Stimulated activated CD8-positive, alpha-beta memory T cell treated with anti-CD3 and anti-CD28 coated beads, Interleukin-4, amount 100 ng/mL, for 48 hours (primary cell): ENCODE data around the gene PCDHGA2.
"Not testable (repeated sequence)": the region's sequence is repeated elsewhere in the genome, so short reads cannot be mapped to it uniquely, and the experiment has no call there.

Experiments
- DNase-seq: peaks from one replicate; pipeline ENCODE4 v3.0.0-alpha.2; 2020

Gene PCDHGA2

GRCh38 chr5:141349917-141350619 is 11.5 kb downstream of the PCDHGA2 start, which contains the start of gene PCDHGB1:
PCDHGB1 (plus strand) TSS chr5:141350099; CDS start chr5:141350261, 162 bp downstream.
- peak; percentile 51 for DNase-seq

DNA sequence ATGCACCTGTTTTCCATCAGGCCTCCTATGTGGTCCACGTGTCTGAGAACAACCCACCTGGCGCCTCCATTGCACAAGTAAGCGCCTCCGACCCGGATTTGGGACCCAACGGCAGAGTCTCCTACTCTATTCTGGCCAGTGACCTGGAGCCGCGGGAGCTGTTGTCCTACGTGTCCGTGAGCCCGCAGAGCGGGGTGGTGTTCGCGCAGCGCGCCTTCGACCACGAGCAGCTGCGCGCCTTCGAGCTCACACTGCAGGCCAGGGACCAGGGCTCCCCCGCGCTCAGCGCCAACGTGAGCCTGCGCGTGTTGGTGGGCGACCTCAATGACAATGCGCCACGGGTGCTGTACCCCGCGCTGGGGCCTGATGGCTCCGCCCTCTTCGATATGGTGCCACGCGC is 13.0 kb downstream of the PCDHGA2 start:
- DNase-seq, result no peak

GRCh38 chr5:141354900-141355469 is 16.4 kb downstream of the PCDHGA2 start, which contains the start of gene PCDHGA4:
PCDHGA4 (plus strand) TSS chr5:141355021; CDS start chr5:141355108, 87 bp downstream.
- DNase-seq, result no peak

DNA sequence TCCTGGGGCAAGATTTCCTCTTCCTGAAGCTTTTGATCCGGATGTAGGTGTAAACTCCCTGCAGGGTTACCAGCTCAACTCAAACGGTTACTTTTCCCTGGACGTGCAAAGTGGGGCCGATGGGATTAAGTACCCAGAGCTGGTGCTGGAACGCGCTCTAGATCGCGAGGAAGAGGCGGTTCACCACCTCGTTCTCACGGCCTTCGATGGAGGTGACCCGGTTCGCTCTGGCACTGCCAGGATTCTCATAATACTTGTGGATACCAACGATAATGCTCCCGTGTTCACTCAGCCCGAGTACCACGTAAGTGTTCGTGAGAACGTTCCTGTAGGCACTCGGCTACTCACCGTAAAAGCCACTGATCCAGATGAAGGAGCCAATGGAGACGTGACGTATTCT is 17.1 kb downstream of the PCDHGA2 start:
- no peak for DNase-seq

DNA sequence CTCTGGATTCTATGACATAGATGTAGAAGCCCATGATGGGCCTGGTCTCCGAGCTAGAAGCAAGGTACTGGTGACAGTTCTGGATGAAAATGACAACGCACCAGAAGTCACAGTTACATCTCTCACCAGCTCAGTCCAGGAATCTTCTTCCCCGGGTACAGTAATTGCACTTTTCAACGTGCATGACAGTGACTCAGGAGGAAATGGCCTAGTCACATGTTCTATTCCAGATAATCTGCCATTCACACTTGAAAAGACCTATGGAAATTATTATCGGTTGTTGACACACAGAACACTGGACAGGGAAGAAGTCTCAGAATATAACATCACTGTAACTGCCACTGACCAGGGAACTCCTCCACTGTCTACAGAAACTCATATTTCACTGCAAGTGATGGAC is 17.6 kb downstream of the PCDHGA2 start:
- DNase-seq, result no peak

DNA sequence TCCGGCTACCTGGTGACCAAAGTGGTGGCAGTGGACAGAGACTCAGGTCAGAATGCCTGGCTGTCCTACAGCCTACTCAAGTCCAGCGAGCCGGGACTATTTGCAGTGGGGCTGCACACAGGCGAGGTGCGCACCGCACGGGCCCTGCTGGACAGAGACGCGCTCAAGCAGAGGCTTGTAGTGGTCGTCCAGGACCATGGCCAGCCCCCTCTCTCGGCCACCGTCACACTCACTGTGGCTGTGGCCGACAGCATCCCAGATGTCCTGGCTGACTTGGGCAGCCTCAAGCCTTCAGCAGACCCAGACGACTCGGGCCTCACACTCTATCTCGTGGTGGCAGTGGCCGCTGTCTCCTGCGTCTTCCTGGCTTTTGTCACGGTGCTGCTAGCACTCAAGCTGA is 18.4 kb downstream of the PCDHGA2 start:
- no peak for DNase-seq

DNA sequence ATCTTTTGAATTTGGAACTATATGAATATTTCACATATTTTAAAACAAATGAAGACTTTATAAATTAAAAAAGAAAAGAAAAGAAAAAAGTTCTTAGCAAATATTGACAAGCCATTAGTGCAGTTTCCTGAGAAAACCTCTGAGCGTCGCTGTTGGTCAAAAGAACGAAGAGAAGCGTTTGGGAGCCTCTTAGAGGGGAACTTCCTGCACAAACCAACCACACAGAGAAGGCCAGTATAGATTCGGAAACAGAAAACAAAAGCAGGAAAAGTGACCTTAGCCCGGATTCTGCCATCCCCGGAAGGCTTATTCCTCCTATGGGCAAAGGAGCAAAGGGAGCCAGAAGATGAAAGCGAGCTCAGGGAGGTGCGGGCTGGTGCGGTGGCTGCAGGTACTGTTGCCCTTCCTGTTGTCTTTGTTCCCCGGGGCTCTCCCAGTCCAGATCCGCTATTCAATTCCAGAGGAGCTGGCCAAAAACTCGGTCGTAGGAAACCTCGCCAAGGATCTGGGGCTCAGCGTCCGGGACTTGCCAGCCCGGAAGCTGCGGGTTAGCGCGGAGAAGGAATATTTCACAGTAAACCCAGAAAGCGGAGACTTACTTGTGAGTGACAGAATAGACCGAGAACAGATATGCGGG is 21.3 kb downstream of the PCDHGA2 start, which contains the start of gene PCDHGB2:
Gene PCDHGB2, plus strand, starts transcription at position 205 of the 637 bp plus-strand sequence. Its CDS starts 142 bp downstream, at position 347.
- DNase-seq, result no peak

- DNase-seq, result no peak
Observed at GRCh38 chr5:141360685-141361084, 22.1 kb downstream of the PCDHGA2 start.

GRCh38 chr5:141362719-141363118 is 24.2 kb downstream of the PCDHGA2 start:
- DNase-seq, result no peak

GRCh38 chr5:141363952-141364660 is 25.5 kb downstream of the PCDHGA2 start, which contains the start of gene PCDHGA5:
PCDHGA5 (plus strand) TSS chr5:141364162; CDS start chr5:141364331, 169 bp downstream.
- no peak for DNase-seq

DNA sequence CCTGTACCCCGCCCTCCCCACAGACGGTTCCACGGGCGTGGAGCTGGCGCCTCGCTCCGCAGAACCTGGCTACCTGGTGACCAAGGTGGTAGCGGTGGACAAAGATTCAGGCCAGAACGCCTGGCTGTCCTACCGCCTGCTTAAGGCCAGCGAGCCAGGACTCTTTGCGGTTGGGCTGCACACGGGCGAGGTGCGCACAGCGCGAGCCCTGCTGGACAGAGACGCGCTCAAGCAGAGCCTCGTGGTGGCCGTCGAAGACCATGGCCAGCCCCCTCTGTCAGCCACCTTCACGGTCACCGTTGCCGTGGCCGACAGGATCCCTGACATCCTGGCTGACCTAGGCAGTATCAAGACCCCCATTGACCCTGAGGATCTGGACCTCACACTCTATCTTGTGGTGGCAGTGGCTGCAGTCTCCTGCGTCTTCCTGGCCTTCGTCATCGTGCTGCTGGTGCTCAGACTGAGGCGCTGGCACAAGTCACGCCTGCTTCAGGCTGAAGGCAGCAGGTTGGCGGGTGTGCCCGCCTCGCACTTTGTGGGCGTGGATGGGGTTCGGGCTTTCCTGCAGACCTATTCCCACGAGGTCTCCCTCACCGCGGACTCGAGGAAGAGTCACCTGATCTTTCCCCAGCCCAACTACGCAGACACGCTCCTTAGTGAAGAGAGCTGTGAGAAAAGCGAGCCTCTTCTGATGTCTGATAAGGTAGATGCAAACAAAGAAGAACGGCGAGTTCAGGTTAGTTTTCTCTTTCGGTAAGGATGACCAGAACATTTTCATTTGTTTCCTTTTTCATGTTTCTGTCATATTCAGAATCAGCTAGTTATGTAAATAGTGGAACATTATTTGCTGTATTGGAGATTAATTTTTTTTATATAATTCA is 27.7 kb downstream of the PCDHGA2 start:
- DNase-seq, result no peak

DNA sequence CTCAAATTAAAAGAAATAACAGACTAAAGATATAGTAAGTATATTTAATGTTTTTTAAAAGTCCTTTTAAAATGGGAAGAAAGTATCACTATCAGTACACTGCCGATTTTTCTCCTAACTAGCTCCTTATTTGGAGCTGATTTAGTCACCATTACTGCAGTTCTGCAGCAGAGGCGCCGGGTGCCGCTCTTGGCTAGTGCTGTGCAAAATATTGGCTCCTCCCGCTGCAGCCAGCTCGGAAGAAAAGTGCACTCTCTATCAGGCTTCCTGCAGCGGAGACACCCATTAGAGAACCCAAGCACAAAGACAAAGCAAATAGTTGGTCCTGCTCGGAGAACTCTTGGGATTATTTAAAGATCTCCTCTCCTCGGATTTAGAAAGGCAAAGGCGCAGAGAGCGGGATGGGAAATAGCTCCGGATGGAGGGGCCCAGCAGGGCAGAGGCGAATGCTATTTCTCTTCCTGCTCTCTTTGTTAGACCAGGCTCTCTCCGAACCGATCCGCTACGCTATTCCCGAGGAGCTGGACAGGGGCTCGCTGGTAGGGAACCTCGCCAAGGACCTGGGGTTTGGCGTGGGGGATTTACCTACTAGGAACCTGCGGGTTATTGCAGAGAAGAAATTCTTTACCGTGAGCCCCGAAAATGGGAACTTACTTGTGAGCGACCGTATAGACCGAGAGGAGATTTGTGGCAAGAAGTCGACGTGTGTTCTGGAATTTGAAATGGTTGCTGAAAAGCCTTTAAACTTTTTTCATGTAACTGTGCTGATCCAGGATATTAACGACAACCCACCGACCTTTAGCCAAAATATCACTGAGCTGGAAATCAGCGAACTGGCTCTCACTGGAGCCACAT is 31.7 kb downstream of the PCDHGA2 start, which contains the start of gene PCDHGB3:
Gene PCDHGB3, plus strand, starts transcription at position 249 of the 855 bp plus-strand sequence. Its CDS starts 153 bp downstream, at position 402.
- no peak for DNase-seq

- DNase-seq, result no peak
Observed at GRCh38 chr5:141371572-141372475, 33.3 kb downstream of the PCDHGA2 start.

DNA sequence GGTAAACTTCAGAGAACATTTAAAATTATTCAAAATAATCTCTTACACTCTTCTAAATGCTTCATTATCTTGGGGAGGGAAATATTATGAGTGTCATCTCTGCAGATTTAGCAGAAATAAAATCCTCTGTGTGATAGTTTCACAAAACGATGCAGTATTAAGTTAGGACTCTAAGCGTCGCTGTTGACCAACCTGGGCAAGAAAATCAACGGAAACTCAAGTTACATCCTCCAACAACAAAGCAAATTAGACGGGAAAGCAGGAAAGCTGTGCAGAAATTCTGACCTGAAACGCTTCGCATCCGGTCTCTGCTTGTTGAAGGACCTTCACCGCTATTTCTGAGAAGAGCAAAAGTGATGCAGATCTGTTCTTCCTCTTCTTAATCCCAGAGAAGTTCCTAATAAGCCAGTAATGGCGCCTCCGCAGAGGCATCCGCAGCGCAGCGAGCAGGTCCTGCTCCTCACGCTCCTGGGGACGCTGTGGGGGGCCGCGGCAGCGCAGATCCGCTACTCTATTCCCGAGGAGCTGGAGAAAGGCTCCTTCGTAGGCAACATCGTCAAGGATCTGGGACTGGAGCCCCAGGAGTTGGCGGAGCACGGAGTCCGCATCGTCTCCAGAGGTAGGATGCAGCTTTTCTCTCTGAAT is 35.2 kb downstream of the PCDHGA2 start, which contains the start of gene PCDHGA6:
Gene PCDHGA6, plus strand, starts transcription at position 219 of the 645 bp plus-strand sequence. Its CDS starts 193 bp downstream, at position 412.
- DNase-seq, result no peak

DNA sequence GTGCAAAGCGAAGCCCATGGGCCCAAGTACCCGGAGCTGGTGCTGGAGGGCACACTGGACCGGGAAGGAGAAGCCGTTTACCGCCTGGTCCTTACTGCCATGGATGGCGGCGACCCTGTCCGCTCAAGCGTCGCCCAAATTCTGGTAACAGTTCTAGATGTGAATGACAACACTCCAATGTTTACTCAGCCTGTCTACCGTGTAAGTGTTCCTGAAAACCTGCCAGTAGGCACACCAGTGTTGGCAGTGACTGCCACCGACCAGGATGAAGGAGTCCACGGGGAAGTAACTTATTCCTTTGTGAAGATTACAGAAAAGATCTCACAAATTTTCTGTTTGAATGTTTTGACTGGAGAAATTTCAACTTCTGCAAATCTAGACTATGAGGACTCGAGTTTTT is 36.1 kb downstream of the PCDHGA2 start:
- DNase-seq, result no peak

DNA sequence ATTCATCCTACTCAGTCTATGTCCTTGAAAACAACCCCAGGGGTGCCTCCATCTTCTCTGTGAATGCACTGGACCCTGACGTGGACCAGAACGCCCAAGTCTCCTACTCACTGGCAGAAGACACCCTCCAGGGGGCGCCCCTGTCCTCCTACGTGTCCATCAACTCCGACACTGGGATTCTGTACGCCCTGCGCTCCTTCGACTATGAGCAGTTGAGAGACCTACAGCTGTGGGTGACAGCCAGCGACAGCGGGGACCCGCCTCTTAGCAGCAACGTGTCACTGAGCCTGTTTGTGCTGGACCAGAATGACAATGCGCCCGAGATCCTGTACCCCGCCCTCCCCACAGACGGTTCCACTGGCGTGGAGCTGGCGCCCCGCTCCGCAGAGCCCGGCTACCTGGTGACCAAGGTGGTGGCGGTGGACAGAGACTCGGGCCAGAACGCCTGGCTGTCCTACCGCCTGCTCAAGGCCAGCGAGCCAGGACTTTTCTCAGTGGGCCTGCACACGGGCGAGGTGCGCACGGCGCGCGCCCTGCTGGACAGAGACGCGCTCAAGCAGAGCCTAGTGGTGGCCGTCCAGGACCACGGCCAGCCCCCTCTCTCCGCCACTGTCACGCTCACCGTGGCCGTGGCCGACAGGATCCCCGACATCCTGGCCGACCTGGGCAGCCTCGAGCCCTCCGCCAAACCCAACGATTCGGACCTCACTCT is 37.0 kb downstream of the PCDHGA2 start:
- DNase-seq, result not testable (repeated sequence)

GRCh38 chr5:141382469-141383294 is 44.1 kb downstream of the PCDHGA2 start, which contains the start of gene PCDHGA7:
PCDHGA7 (plus strand) TSS chr5:141382742; CDS start chr5:141382900, 158 bp downstream.
- DNase-seq, result no peak
